Measurements from ENCODE around the gene CIB2.

CIB2 gene

GRCh38 chr15:78177447-78177873 lies 46.2 kb upstream of the CIB2 start (continued):
- no peak for TF ChIP-seq ZNF112 (tag by site-specific recombination; IDR thresholded peaks at IDR 0.05)
- peak; percentile 70; the same call in 1 of the 2 replicates for TF ChIP-seq ZFP69B (tag by site-specific recombination; IDR thresholded peaks at IDR 0.05)
- no peak for TF ChIP-seq ZNF792 (tag by site-specific recombination; IDR thresholded peaks at IDR 0.05)
- TF ChIP-seq, protein P1, sequence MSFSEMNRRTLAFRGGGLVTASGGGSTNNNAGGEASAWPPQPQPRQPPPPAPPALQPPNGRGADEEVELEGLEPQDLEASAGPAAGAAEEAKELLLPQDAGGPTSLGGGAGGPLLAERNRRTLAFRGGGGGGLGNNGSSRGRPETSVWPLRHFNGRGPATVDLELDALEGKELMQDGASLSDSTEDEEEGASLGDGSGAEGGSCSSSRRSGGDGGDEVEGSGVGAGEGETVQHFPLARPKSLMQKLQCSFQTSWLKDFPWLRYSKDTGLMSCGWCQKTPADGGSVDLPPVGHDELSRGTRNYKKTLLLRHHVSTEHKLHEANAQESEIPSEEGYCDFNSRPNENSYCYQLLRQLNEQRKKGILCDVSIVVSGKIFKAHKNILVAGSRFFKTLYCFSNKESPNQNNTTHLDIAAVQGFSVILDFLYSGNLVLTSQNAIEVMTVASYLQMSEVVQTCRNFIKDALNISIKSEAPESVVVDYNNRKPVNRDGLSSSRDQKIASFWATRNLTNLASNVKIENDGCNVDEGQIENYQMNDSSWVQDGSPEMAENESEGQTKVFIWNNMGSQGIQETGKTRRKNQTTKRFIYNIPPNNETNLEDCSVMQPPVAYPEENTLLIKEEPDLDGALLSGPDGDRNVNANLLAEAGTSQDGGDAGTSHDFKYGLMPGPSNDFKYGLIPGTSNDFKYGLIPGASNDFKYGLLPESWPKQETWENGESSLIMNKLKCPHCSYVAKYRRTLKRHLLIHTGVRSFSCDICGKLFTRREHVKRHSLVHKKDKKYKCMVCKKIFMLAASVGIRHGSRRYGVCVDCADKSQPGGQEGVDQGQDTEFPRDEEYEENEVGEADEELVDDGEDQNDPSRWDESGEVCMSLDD (tag by site-specific recombination; IDR thresholded peaks at IDR 0.05) = no peak
- TF ChIP-seq ZNF202 (tag by site-specific recombination; IDR thresholded peaks at IDR 0.05; ENCODE audit: borderline replicate concordance) = no peak
- TF ChIP-seq ZBTB26 (tag by site-specific recombination; optimal IDR thresholded peaks at IDR 0.05) = no peak
- TF ChIP-seq ZIC2 (tag by site-specific recombination; IDR thresholded peaks at IDR 0.05) = no peak
- no peak for TF ChIP-seq KLF7 (tag by site-specific recombination; IDR thresholded peaks at IDR 0.05; ENCODE audit: borderline replicate concordance)
- no peak for TF ChIP-seq ZNF157 (tag by site-specific recombination; IDR thresholded peaks at IDR 0.05)
- TF ChIP-seq ZFP41 (tag by site-specific recombination; IDR thresholded peaks at IDR 0.05; ENCODE audit: borderline replicate concordance) = no peak
- no peak for TF ChIP-seq KLF8 (tag by site-specific recombination; IDR thresholded peaks at IDR 0.05)
- TF ChIP-seq ZNF555 (tag by site-specific recombination; conservative IDR thresholded peaks at IDR 0.05) = no peak

GRCh38 chr15:78175330-78175729 lies 44.1 kb upstream of the CIB2 start:
- Histone ChIP-seq H3K9me3 (ENCODE audit: control insufficient read depth, insufficient read depth, low read depth, low read length) (no peaks in the 10 kb centered on the region), H3K27ac (ENCODE audit: extremely low read depth, low read depth, low read length) (no peak overlapping the region), H3K36me3 (ENCODE audit: control insufficient read depth in 2 of 2, insufficient read depth in 1 of 2, low read length in 2 of 2) (peaks cover 0 to 25% of the 10 kb centered on the region in 2 experiments; a peak in 1 of 3 replicates), H3K4me3 (ENCODE audit: low read depth, low read length) (no peak overlapping the region), H3K4me1 (ENCODE audit: control insufficient read depth, insufficient read depth, low read length) (no peaks in the 10 kb centered on the region)
- ChIA-PET CTCF (interaction anchor here (0.6 to 10.0 kb wide), 9 partner anchors 21 to 209 kb away, joined by 3 to 234 read pairs (median 12); partner anchors contain the start of gene CIB2), POLR2A (no interaction called here)
- TF ChIP-seq ZNF791 (tag by site-specific recombination; IDR thresholded peaks at IDR 0.05) (no peak), ZNF600 (tag by site-specific recombination; IDR thresholded peaks at IDR 0.05) (no peak), ZNF768 (tag by site-specific recombination; IDR thresholded peaks at IDR 0.05) (no peak), ZNF311 (tag by site-specific recombination; IDR thresholded peaks at IDR 0.05; ENCODE audit: borderline replicate concordance) (no peak), SP3 (tag by site-specific recombination; IDR thresholded peaks at IDR 0.05) (no peak), ZNF366 (tag by site-specific recombination; conservative IDR thresholded peaks at IDR 0.05) (no peak), ZNF530 (tag by site-specific recombination; IDR thresholded peaks at IDR 0.05; ENCODE audit: low read depth) (no peak)

DNA sequence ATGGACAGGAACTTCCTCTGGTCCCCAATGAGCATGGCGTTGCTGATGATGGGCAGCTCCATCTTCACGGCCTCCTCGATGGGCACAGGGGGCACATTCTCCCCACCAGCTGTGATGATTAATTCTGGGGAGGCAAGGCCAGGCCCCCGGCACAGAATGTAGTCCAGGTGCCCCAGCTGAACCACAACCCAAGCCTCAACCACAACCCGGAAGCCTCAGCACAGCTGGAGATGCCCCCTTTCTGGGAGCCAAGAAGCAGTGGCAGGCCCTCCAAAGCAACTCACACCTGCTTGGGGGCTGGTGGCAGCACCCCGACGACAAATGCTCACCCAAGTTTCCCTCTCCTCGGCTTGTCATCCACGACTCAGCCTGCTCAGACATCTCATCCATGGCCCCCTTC lies 43.2 kb upstream of the CIB2 start:
- peaks cover 5 to 34% of the 10 kb centered on the region in 2 experiments; a peak in 2 of 3 replicates for H3K36me3 ChIP-seq (ENCODE audit: control insufficient read depth in 2 of 2, insufficient read depth in 1 of 2, low read length in 2 of 2)
- ChIA-PET POLR2A (no interaction called here), CTCF (interaction anchor here (0.6 to 10.0 kb wide), 3 partner anchors 22 to 264 kb away, joined by 3 to 234 read pairs (median 83); no protein-coding TSS in a partner anchor)
- no peak for TF ChIP-seq GFI1B (tag by site-specific recombination; IDR thresholded peaks at IDR 0.05)
- no peak for TF ChIP-seq ZNF214 (tag by site-specific recombination; IDR thresholded peaks at IDR 0.05; ENCODE audit: borderline replicate concordance)
- TF ChIP-seq HOXA7 (CRISPR knock-in tag; IDR thresholded peaks at IDR 0.05; ENCODE audit: borderline replicate concordance) = no peak
- no peak for TF ChIP-seq ZNF416 (tag by site-specific recombination; IDR thresholded peaks at IDR 0.05)
- no peak for TF ChIP-seq ZBTB17 (tag by site-specific recombination; IDR thresholded peaks at IDR 0.05)
- TF ChIP-seq ZNF394 (tag by site-specific recombination; IDR thresholded peaks at IDR 0.05; ENCODE audit: borderline replicate concordance) = no peak
- H3K4me1 ChIP-seq (ENCODE audit: control insufficient read depth, insufficient read depth, low read length) = no peaks in the 10 kb centered on the region
- H3K9me3 ChIP-seq (ENCODE audit: control insufficient read depth, insufficient read depth, low read depth, low read length) = no peaks in the 10 kb centered on the region
- no peak overlapping the region for H3K4me3 ChIP-seq (ENCODE audit: low read depth, low read length)
- H3K27ac ChIP-seq (ENCODE audit: extremely low read depth, low read depth, low read length) = no peak overlapping the region
